T-helper 1 cell treated with Interleukin-12 subunit alpha and Interleukin-12 subunit beta and Interleukin-4 antibody, amounts not matched to agents 30 ng/mL and 1 ng/mL, for 36 hours (primary cell): ENCODE data around the gene TCHH. TPM values are rescaled to one million over a fixed set of nuclear protein-coding genes. Genes with fewer than 3 reads are reported as not detected.

Experiments
- intact Hi-C: fragments of 100-400 bp; cut with micrococcal nuclease; formaldehyde crosslinking; loops from one replicate; pipeline ENCODE4 v1.15.1; 2024
- total RNA-seq: library from RNA; stranded (reverse); gene quantifications from 2 replicates; pipeline ENCODE4 v1.2.3, GENCODE V29; 2022

Gene TCHH
- total RNA-seq, 1 donor from 2014 or later, result 0.07 TPM

- intact Hi-C loops, result no loop called here
Observed at GRCh38 chr1:152067150-152067549, 48.1 kb downstream of the TCHH start.

GRCh38 chr1:152061952-152062351 is 53.3 kb downstream of the TCHH start:
- intact Hi-C loops, result no loop called here

Other genes with a start within 250 kb of the TCHH start
- gene THEM4, start 205.9 kb downstream of the TCHH start, total RNA-seq, result 31.9 and 34.6 TPM in 2 replicates
- gene S100A10, start 121.6 kb downstream of the TCHH start, total RNA-seq, result 263 and 272 TPM in 2 replicates
- gene S100A11, start 78.4 kb downstream of the TCHH start, total RNA-seq, result 450 TPM in 2 replicates
- gene TCHHL1, start 26.4 kb downstream of the TCHH start, total RNA-seq, result not detected in 2 replicates
- gene RPTN, start 43.8 kb upstream of the TCHH start, total RNA-seq, result not detected in 2 replicates
- not detected in 2 replicates for gene HRNR, start 108.7 kb upstream of the TCHH start, total RNA-seq
- gene FLG, start 209.8 kb upstream of the TCHH start, total RNA-seq, result not detected in 2 replicates
- gene FLG2, start 244.6 kb upstream of the TCHH start, total RNA-seq, result not detected in 2 replicates